Tibial nerve (tissue), 3 donors: ENCODE data around the gene EFCAB8.

Source experiments
- CTCF ChIP-seq, 5 experiments: fragments of 200-600 bp in 3 of 5; fragments of 450-650 bp in 2 of 5; sonication (generic) in 3 of 5; IDR thresholded peaks; one replicate each; pipeline ENCODE4 v1.5.1; 2016 to 2019; ENCODE audit warnings: antibody characterized with exemption in 5 of 5, mild to moderate bottlenecking in 3 of 5, moderate library complexity in 2 of 5
- POLR2A ChIP-seq, 2 donors: fragments of 450-650 bp; IDR thresholded peaks; one replicate each; pipeline ENCODE4 v1.6.1; 2017; ENCODE audit warnings: antibody characterized with exemption in 2 of 2, mild to moderate bottlenecking in 2 of 2, moderate library complexity in 2 of 2

GRCh38 chr20:32841632-32842031 is 17.1 kb upstream of the EFCAB8 start:
- no peak for TF ChIP-seq CTCF (IDR thresholded peaks at IDR 0.05)
- TF ChIP-seq POLR2A (IDR thresholded peaks at IDR 0.05), result no peak
